ENCODE measurements around the gene CST6. TPM values are rescaled to one million over a fixed set of nuclear protein-coding genes. Genes with fewer than 3 reads are reported as not detected.

The CST6 gene
- total and polyA plus RNA-seq, 2 experiments from 2014 or later: 4.2 to 8.3 TPM

GRCh38 chr11:66062408-66062807 lies 50.6 kb downstream of the CST6 start (continued):
- TF ChIP-seq ETS1 (IDR thresholded peaks at IDR 0.05): no peak

Other genes with a start within 250 kb of the CST6 start
- 12.5 and 16.1 TPM in 2 replicates for gene AP5B1, start 231.0 kb upstream of the CST6 start, total RNA-seq (2014; rRNA removed; shearing (Covaris generic))
- gene AP5B1, start 231.0 kb upstream of the CST6 start, polyA plus RNA-seq (2016; fragmentation: Nextera tagmentation; extraction: Ambion mirVana): 3.1 TPM in 2 replicates
- gene OVOL1, start 224.9 kb upstream of the CST6 start, total RNA-seq (2014; rRNA removed; shearing (Covaris generic)): 3.3 and 5.1 TPM in 2 replicates
- gene OVOL1, start 224.9 kb upstream of the CST6 start, polyA plus RNA-seq (2016; fragmentation: Nextera tagmentation; extraction: Ambion mirVana): 1.4 and 1.5 TPM in 2 replicates
- gene SNX32, start 178.0 kb upstream of the CST6 start, total RNA-seq (2014; rRNA removed; shearing (Covaris generic)): 0.49 TPM in 1 of 2 replicates, not detected in the other
- gene SNX32, start 178.0 kb upstream of the CST6 start, polyA plus RNA-seq (2016; fragmentation: Nextera tagmentation; extraction: Ambion mirVana): 1.2 and 2.4 TPM in 2 replicates
- gene CFL1, start 153.8 kb upstream of the CST6 start, total RNA-seq (2014; rRNA removed; shearing (Covaris generic)): 981 and 1,393 TPM in 2 replicates
- 1,996 and 2,124 TPM in 2 replicates for gene CFL1, start 153.8 kb upstream of the CST6 start, polyA plus RNA-seq (2016; fragmentation: Nextera tagmentation; extraction: Ambion mirVana)
- 35.5 and 48.6 TPM in 2 replicates for gene MUS81, start 151.6 kb upstream of the CST6 start, total RNA-seq (2014; rRNA removed; shearing (Covaris generic))
- gene MUS81, start 151.6 kb upstream of the CST6 start, polyA plus RNA-seq (2016; fragmentation: Nextera tagmentation; extraction: Ambion mirVana): 38.5 and 39.1 TPM in 2 replicates
- 4.5 and 9.4 TPM in 2 replicates for gene EFEMP2, start 139.2 kb upstream of the CST6 start, total RNA-seq (2014; rRNA removed; shearing (Covaris generic))
- gene EFEMP2, start 139.2 kb upstream of the CST6 start, polyA plus RNA-seq (2016; fragmentation: Nextera tagmentation; extraction: Ambion mirVana): 7.4 and 8.0 TPM in 2 replicates
- gene CTSW, start 132.2 kb upstream of the CST6 start, total RNA-seq (2014; rRNA removed; shearing (Covaris generic)): not detected in 2 replicates
- gene CTSW, start 132.2 kb upstream of the CST6 start, polyA plus RNA-seq (2016; fragmentation: Nextera tagmentation; extraction: Ambion mirVana): 0.17 TPM in 1 of 2 replicates, not detected in the other
- 94.3 and 102 TPM in 2 replicates for gene FIBP, start 123.5 kb upstream of the CST6 start, total RNA-seq (2014; rRNA removed; shearing (Covaris generic))
- 79.0 and 84.4 TPM in 2 replicates for gene FIBP, start 123.5 kb upstream of the CST6 start, polyA plus RNA-seq (2016; fragmentation: Nextera tagmentation; extraction: Ambion mirVana)
- gene CCDC85B, start 121.3 kb upstream of the CST6 start, total RNA-seq (2014; rRNA removed; shearing (Covaris generic)): 57.3 and 66.3 TPM in 2 replicates
- gene CCDC85B, start 121.3 kb upstream of the CST6 start, polyA plus RNA-seq (2016; fragmentation: Nextera tagmentation; extraction: Ambion mirVana): 54.5 and 60.4 TPM in 2 replicates
- 10.1 and 14.6 TPM in 2 replicates for gene FOSL1, start 111.6 kb upstream of the CST6 start, total RNA-seq (2014; rRNA removed; shearing (Covaris generic))
- gene FOSL1, start 111.6 kb upstream of the CST6 start, polyA plus RNA-seq (2016; fragmentation: Nextera tagmentation; extraction: Ambion mirVana): 17.1 and 20.1 TPM in 2 replicates
- gene C11orf68, start 92.9 kb upstream of the CST6 start, total RNA-seq (2014; rRNA removed; shearing (Covaris generic)): 21.6 and 23.2 TPM in 2 replicates
- gene C11orf68, start 92.9 kb upstream of the CST6 start, polyA plus RNA-seq (2016; fragmentation: Nextera tagmentation; extraction: Ambion mirVana): 16.8 and 18.6 TPM in 2 replicates
- gene DRAP1, start 92.6 kb upstream of the CST6 start, total RNA-seq (2014; rRNA removed; shearing (Covaris generic)): 83.0 and 121 TPM in 2 replicates
- gene DRAP1, start 92.6 kb upstream of the CST6 start, polyA plus RNA-seq (2016; fragmentation: Nextera tagmentation; extraction: Ambion mirVana): 294 and 358 TPM in 2 replicates
- gene TSGA10IP, start 66.5 kb upstream of the CST6 start, total RNA-seq (2014; rRNA removed; shearing (Covaris generic)): 1.1 and 2.0 TPM in 2 replicates
- 1.6 and 2.5 TPM in 2 replicates for gene TSGA10IP, start 66.5 kb upstream of the CST6 start, polyA plus RNA-seq (2016; fragmentation: Nextera tagmentation; extraction: Ambion mirVana)
- gene SART1, start 50.3 kb upstream of the CST6 start, total RNA-seq (2014; rRNA removed; shearing (Covaris generic)): 43.9 and 55.8 TPM in 2 replicates
- gene SART1, start 50.3 kb upstream of the CST6 start, polyA plus RNA-seq (2016; fragmentation: Nextera tagmentation; extraction: Ambion mirVana): 91.0 and 105 TPM in 2 replicates
- gene EIF1AD, start 9.9 kb upstream of the CST6 start, total RNA-seq (2014; rRNA removed; shearing (Covaris generic)): 30.8 and 32.1 TPM in 2 replicates
- gene EIF1AD, start 9.9 kb upstream of the CST6 start, polyA plus RNA-seq (2016; fragmentation: Nextera tagmentation; extraction: Ambion mirVana): 16.1 and 18.6 TPM in 2 replicates
- gene BANF1, start 9.5 kb upstream of the CST6 start, total RNA-seq (2014; rRNA removed; shearing (Covaris generic)): 44.7 and 58.2 TPM in 2 replicates
- gene BANF1, start 9.5 kb upstream of the CST6 start, polyA plus RNA-seq (2016; fragmentation: Nextera tagmentation; extraction: Ambion mirVana): 765 and 903 TPM in 2 replicates
- gene CATSPER1, start 14.5 kb downstream of the CST6 start, total RNA-seq (2014; rRNA removed; shearing (Covaris generic)): not detected in 2 replicates
- not detected in 2 replicates for gene CATSPER1, start 14.5 kb downstream of the CST6 start, polyA plus RNA-seq (2016; fragmentation: Nextera tagmentation; extraction: Ambion mirVana)
- 48.0 and 63.4 TPM in 2 replicates for gene GAL3ST3, start 37.2 kb downstream of the CST6 start, total RNA-seq (2014; rRNA removed; shearing (Covaris generic))
- gene GAL3ST3, start 37.2 kb downstream of the CST6 start, polyA plus RNA-seq (2016; fragmentation: Nextera tagmentation; extraction: Ambion mirVana): 12.7 and 15.6 TPM in 2 replicates
- 173 and 180 TPM in 2 replicates for gene SF3B2, start 40.4 kb downstream of the CST6 start, total RNA-seq (2014; rRNA removed; shearing (Covaris generic))
- 173 and 191 TPM in 2 replicates for gene SF3B2, start 40.4 kb downstream of the CST6 start, polyA plus RNA-seq (2016; fragmentation: Nextera tagmentation; extraction: Ambion mirVana)
- gene PACS1, start 58.3 kb downstream of the CST6 start, total RNA-seq (2014; rRNA removed; shearing (Covaris generic)): 23.7 and 37.5 TPM in 2 replicates
- 8.0 and 8.8 TPM in 2 replicates for gene PACS1, start 58.3 kb downstream of the CST6 start, polyA plus RNA-seq (2016; fragmentation: Nextera tagmentation; extraction: Ambion mirVana)
- gene KLC2, start 245.7 kb downstream of the CST6 start, total RNA-seq (2014; rRNA removed; shearing (Covaris generic)): 31.1 and 40.4 TPM in 2 replicates
- 17.8 and 18.3 TPM in 2 replicates for gene KLC2, start 245.7 kb downstream of the CST6 start, polyA plus RNA-seq (2016; fragmentation: Nextera tagmentation; extraction: Ambion mirVana)